A549 (cell line): ENCODE results near the gene XPC. TPM values are rescaled to one million over a fixed set of nuclear protein-coding genes. Genes with fewer than 3 reads are reported as not detected.

ENCODE experiments used
- ATAC-seq, 2 experiments: fragments of 200-7000 bp in 1 of 2; fragments of >200 bp in 1 of 2; cut with Nextera tagmentation in 1 of 2; cut with Tn5 transposase in 1 of 2; 3 replicates each; pipeline versions ENCODE4 v1.8.0 to v1.9.1; 2018 to 2020; ENCODE audit warnings: mild to moderate bottlenecking in 1 of 2, moderate library complexity in 1 of 2
- CTCF ChIA-PET: fragments of 300-600 bp; sonication (Branson Sonifier 250); formaldehyde crosslinking; extraction: SDS; loops from one replicate; lab custom pipeline; 2021; ENCODE audit warnings: antibody characterized with exemption, inconsistent platforms; lab: Yijun Ruan, JAX
- POLR2A ChIA-PET: fragments of 350-600 bp; formaldehyde crosslinking; extraction: SDS; loops from one replicate; lab custom pipeline; 2021; ENCODE audit warnings: antibody characterized with exemption, inconsistent platforms; lab: Yijun Ruan, JAX
- DNase-seq, 2 experiments: peaks; one replicate each; pipeline versions ENCODE4 v3.0.0 to v3.0.0-alpha.2; 2011 to 2016; ENCODE audit warnings: low read depth in 1 of 2, low spot score in 1 of 2
- FAIRE-seq: peaks from 2 replicates; lab custom pipeline; 2011; peaks lifted over from hg19 to GRCh38; lab: Jason Lieb, UNC
- H3K27ac ChIP-seq, 2 experiments: fragments of >200 bp; sonication (Bioruptor Twin); formaldehyde crosslinking; 3 replicates each; pipeline ENCODE4 v1.5.1; 2016 to 2017
- H3K4me1 ChIP-seq: fragments of >200 bp; sonication (Bioruptor Twin); formaldehyde crosslinking; 3 replicates; pipeline ENCODE4 v1.6.1; 2016
- H3K4me2 ChIP-seq: fragments of >200 bp; sonication (Bioruptor Twin); formaldehyde crosslinking; 3 replicates; pipeline ENCODE4 v1.6.1; 2016
- H3K4me3 ChIP-seq: fragments of >200 bp; sonication (Bioruptor Twin); formaldehyde crosslinking; 3 replicates; pipeline ENCODE4 v1.5.1; 2016
- H3K9me3 ChIP-seq: fragments of >200 bp; sonication (Bioruptor Twin); formaldehyde crosslinking; 3 replicates; pipeline ENCODE4 v1.6.1; 2016
- BHLHE40 ChIP-seq: IDR thresholded peaks from 2 replicates; pipeline ENCODE4 v1.6.1; 2012; ENCODE audit warnings: low read depth, low read length, inconsistent platforms
- CBX2 ChIP-seq: fragments of 200-600 bp; sonication (generic); IDR thresholded peaks from 2 replicates; pipeline ENCODE4 v1.6.1; 2016; ENCODE audit warnings: low read depth, mild to moderate bottlenecking, borderline replicate concordance
- CEBPB ChIP-seq, 2 experiments: fragments of >200 bp in 1 of 2; sonication (Bioruptor Twin) in 1 of 2; formaldehyde crosslinking in 1 of 2; IDR thresholded peaks; 2 replicates each; pipeline ENCODE4 v1.6.1; 2012 to 2016
- CHD2 ChIP-seq: fragments of 150-350 bp; IDR thresholded peaks from 2 replicates; pipeline ENCODE4 v1.6.1; 2014; ENCODE audit warnings: low read length; ENCODE audit not compliant: partially characterized antibody
- CHD4 ChIP-seq: fragments of 200-600 bp; sonication (generic); IDR thresholded peaks from 2 replicates; pipeline ENCODE4 v1.6.1; 2016; ENCODE audit warnings: antibody characterized with exemption, mild to moderate bottlenecking, borderline replicate concordance
- EHMT2 ChIP-seq: fragments of 200-600 bp; sonication (generic); IDR thresholded peaks from 2 replicates; pipeline ENCODE4 v1.6.1; 2016; ENCODE audit warnings: antibody characterized with exemption, low read depth, mild to moderate bottlenecking, moderate library complexity
- EP300 ChIP-seq, 2 experiments: fragments of >200 bp; sonication (Bioruptor Twin); formaldehyde crosslinking; IDR thresholded peaks; 2 replicates in 1 of 2; 3 replicates in 1 of 2; pipeline ENCODE4 v1.6.1; 2016 to 2017
- ESRRA ChIP-seq: fragments of 150-350 bp; IDR thresholded peaks from 2 replicates; pipeline ENCODE4 v1.6.1; 2014; ENCODE audit warnings: mild to moderate bottlenecking, low read length, borderline replicate concordance
- FOSB ChIP-seq: fragments of 250-450 bp; sonication (Bioruptor Pico); IDR thresholded peaks from 2 replicates; pipeline ENCODE4 v1.5.0; 2020; ENCODE audit warnings: mild to moderate bottlenecking, moderate library complexity
- FOSL2 ChIP-seq, 2 experiments: fragments of 450-650 bp in 1 of 2; fragments of >200 bp in 1 of 2; sonication (Bioruptor Twin) in 1 of 2; formaldehyde crosslinking; IDR thresholded peaks; 2 replicates each; pipeline versions ENCODE4 v1.5.0 to v1.6.1; 2016 to 2020; ENCODE audit warnings: mild to moderate bottlenecking in 1 of 2, moderate library complexity in 1 of 2
- FOXS1 ChIP-seq: fragments of 250-450 bp; sonication (Bioruptor Pico); IDR thresholded peaks from 2 replicates; pipeline ENCODE4 v1.5.0; 2020; ENCODE audit warnings: mild to moderate bottlenecking, moderate library complexity
- GATA3 ChIP-seq: IDR thresholded peaks from 2 replicates; pipeline ENCODE4 v1.6.1; 2012; ENCODE audit warnings: borderline replicate concordance
- HDAC2 ChIP-seq: fragments of 200-600 bp; sonication (generic); IDR thresholded peaks from 2 replicates; pipeline ENCODE4 v1.6.1; 2016
- HOXA7 ChIP-seq: fragments of 250-450 bp; sonication (Bioruptor Pico); IDR thresholded peaks from 2 replicates; pipeline ENCODE4 v1.5.0; 2020; ENCODE audit warnings: mild to moderate bottlenecking, moderate library complexity
- HOXB13 ChIP-seq: fragments of 250-450 bp; sonication (Bioruptor Pico); IDR thresholded peaks from 2 replicates; pipeline ENCODE4 v1.5.0; 2020; ENCODE audit warnings: low read depth, mild to moderate bottlenecking, moderate library complexity
- HOXB5 ChIP-seq: fragments of 250-450 bp; sonication (Bioruptor Pico); IDR thresholded peaks from 2 replicates; pipeline ENCODE4 v1.5.0; 2020; ENCODE audit warnings: mild to moderate bottlenecking, moderate library complexity
- JUN ChIP-seq, 2 experiments: fragments of >200 bp; sonication (Bioruptor Twin); formaldehyde crosslinking; IDR thresholded peaks; 2 replicates in 1 of 2; 3 replicates in 1 of 2; pipeline ENCODE4 v1.6.1; 2016 to 2017
- JUNB ChIP-seq: fragments of >200 bp; sonication (Bioruptor Twin); formaldehyde crosslinking; IDR thresholded peaks from 2 replicates; pipeline ENCODE4 v1.6.1; 2016
- KDM1A ChIP-seq: fragments of 200-600 bp; sonication (generic); IDR thresholded peaks from 2 replicates; pipeline ENCODE4 v1.6.1; 2016; ENCODE audit warnings: low read depth, mild to moderate bottlenecking
- KDM5A ChIP-seq: fragments of 200-600 bp; sonication (generic); IDR thresholded peaks from 2 replicates; pipeline ENCODE4 v1.6.1; 2016; ENCODE audit warnings: antibody characterized with exemption, mild to moderate bottlenecking
- MAZ ChIP-seq: fragments of 150-350 bp; IDR thresholded peaks from 2 replicates; pipeline ENCODE4 v1.6.1; 2014; ENCODE audit warnings: antibody characterized with exemption, low read depth, low read length, borderline replicate concordance
- NPAS2 ChIP-seq: fragments of 250-450 bp; sonication (Bioruptor Pico); IDR thresholded peaks from 2 replicates; pipeline ENCODE4 v1.8.0; 2022; ENCODE audit warnings: mild to moderate bottlenecking, moderate library complexity, borderline replicate concordance
- PHF8 ChIP-seq: fragments of 200-600 bp; sonication (generic); IDR thresholded peaks from 2 replicates; pipeline ENCODE4 v1.6.1; 2016; ENCODE audit warnings: low read depth, mild to moderate bottlenecking, antibody characterized with exemption, moderate library complexity, borderline replicate concordance
- POLR2A ChIP-seq: IDR thresholded peaks from 2 replicates; pipeline ENCODE4 v1.6.1; 2012; ENCODE audit warnings: mild to moderate bottlenecking, low read length
- POLR2AphosphoS2 ChIP-seq: conservative IDR thresholded peaks from 2 replicates; pipeline ENCODE4 v1.6.1; 2012; ENCODE audit warnings: low read length, improper control_type of control experiment, inconsistent platforms
- RCOR1 ChIP-seq: fragments of 150-350 bp; IDR thresholded peaks from 2 replicates; pipeline ENCODE4 v1.6.1; 2014; ENCODE audit warnings: antibody characterized with exemption, low read length, low read depth
- RFX5 ChIP-seq: fragments of 450-650 bp; IDR thresholded peaks from 2 replicates; pipeline ENCODE4 v1.7.1; 2014; ENCODE audit warnings: antibody characterized with exemption, mild to moderate bottlenecking, moderate library complexity
- SMC3 ChIP-seq: fragments of >200 bp; sonication (Bioruptor Twin); formaldehyde crosslinking; IDR thresholded peaks from 3 replicates; pipeline ENCODE4 v1.6.1; 2018; ENCODE audit warnings: inconsistent platforms
- SREBF2 ChIP-seq: fragments of 450-650 bp; IDR thresholded peaks from 2 replicates; pipeline ENCODE4 v1.6.1; 2014; ENCODE audit warnings: mild to moderate bottlenecking, moderate library complexity
- ZFP36 ChIP-seq: fragments of 450-650 bp; IDR thresholded peaks from 2 replicates; pipeline ENCODE4 v1.6.1; 2014; ENCODE audit warnings: borderline replicate concordance; ENCODE audit not compliant: partially characterized antibody
- ZSCAN20 ChIP-seq: fragments of 250-450 bp; sonication (Bioruptor Pico); IDR thresholded peaks from 2 replicates; pipeline ENCODE4 v1.8.0; 2022; ENCODE audit warnings: mild to moderate bottlenecking, moderate library complexity
- WGBS: methylation state at CpG from one replicate; pipeline ENCODE4 v1.1.6; 2017; ENCODE audit errors: missing lambda C conversion rate; 5-methylcytosine and 5-hydroxymethylcytosine counted together
- polyA plus RNA-seq, 4 experiments: library from polyadenylated mRNA; depleted of rRNA in 3 of 4; stranded (reverse); fragments of >200 nt; fragmentation: RNase III in 1 of 4; extraction: RNeasy Plus Mini Kit Qiagen cat#74134 plus additional on column Dnase treatment in 1 of 4; gene quantifications; 2 replicates in 3 of 4; 3 replicates in 1 of 4; pipeline ENCODE4 v1.2.3, GENCODE V29; 2011 to 2017
- TF ChIP-seq, protein P1 (sequence below): IDR thresholded peaks from 2 replicates; pipeline ENCODE4 v1.6.1; 2012
- TF ChIP-seq, protein P2 (sequence below): fragments of 450-650 bp; IDR thresholded peaks from 2 replicates; pipeline ENCODE4 v1.6.1; 2014; ENCODE audit warnings: antibody characterized with exemption
- TF ChIP-seq, protein P3 (sequence below): IDR thresholded peaks from 2 replicates; pipeline ENCODE4 v1.6.1; 2012

XPC gene
- polyA plus RNA-seq, 2 of the 4 experiments (the other 2 are of a cell fraction) = 35.4 to 36.3 TPM

DNA sequence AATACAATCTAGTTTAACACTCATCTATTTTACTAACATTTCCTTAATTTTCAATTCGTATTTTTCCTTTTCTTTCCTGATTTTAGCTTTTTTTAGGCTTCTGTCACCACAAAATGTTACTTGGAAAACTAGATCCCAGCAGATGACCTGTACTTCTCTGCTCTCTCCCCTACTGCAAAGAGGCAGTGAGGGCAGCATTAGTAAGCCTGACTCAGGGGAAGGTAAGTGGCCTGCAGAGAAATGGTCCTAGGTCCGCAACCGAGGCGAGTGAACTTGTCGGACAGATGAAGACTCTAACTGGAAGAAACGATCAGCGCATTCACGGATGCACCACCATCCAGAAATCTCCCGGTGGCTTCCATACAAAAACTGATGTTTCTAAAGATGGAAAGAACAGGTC lies 33.2 kb downstream of the XPC start:
- TF ChIP-seq KDM1A (no peak), MAZ (no peak), CHD4 (no peak), JUNB (no peak), ZFP36 (no peak), SMC3 (no peak), BHLHE40 (no peak), EHMT2 (no peak), HDAC2 (no peak), HOXB5 (CRISPR knock-in tag) (no peak), HOXA7 (no peak), HOXB13 (CRISPR knock-in tag) (no peak)
- TF ChIP-seq, protein P1, sequence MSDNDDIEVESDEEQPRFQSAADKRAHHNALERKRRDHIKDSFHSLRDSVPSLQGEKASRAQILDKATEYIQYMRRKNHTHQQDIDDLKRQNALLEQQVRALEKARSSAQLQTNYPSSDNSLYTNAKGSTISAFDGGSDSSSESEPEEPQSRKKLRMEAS = no peak
- TF ChIP-seq, protein P2, sequence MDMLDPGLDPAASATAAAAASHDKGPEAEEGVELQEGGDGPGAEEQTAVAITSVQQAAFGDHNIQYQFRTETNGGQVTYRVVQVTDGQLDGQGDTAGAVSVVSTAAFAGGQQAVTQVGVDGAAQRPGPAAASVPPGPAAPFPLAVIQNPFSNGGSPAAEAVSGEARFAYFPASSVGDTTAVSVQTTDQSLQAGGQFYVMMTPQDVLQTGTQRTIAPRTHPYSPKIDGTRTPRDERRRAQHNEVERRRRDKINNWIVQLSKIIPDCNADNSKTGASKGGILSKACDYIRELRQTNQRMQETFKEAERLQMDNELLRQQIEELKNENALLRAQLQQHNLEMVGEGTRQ = no peak
- TF ChIP-seq, all 56 proteins: peak for 0
- Histone ChIP-seq H3K27ac (peak overlapping the region; percentile 76 to 88), H3K9me3 (no peaks in the 10 kb centered on the region), H3K4me3 (no peak overlapping the region), H3K4me1 (peaks cover 31% of the 10 kb centered on the region), H3K4me2 (peak overlapping the region; percentile 81)
- no peak for FAIRE-seq
- no peak for DNase-seq
- no peak for ATAC-seq
- WGBS = 92% methylated on average over 9 of the region's 9 CpGs
- CTCF ChIA-PET = interaction anchor here (0.6 to 2.3 kb wide), 13 partner anchors 10 to 488 kb away, joined by 3 to 14 read pairs (median 4); partner anchors contain the start of genes CHCHD4 and TMEM43
- POLR2A ChIA-PET = interaction anchor here (1.7 to 4.6 kb wide), 3 partner anchors 20 to 33 kb away, joined by 6 to 35 read pairs (median 31); partner anchors contain the start of genes CHCHD4, LSM3, TMEM43 and XPC

DNA sequence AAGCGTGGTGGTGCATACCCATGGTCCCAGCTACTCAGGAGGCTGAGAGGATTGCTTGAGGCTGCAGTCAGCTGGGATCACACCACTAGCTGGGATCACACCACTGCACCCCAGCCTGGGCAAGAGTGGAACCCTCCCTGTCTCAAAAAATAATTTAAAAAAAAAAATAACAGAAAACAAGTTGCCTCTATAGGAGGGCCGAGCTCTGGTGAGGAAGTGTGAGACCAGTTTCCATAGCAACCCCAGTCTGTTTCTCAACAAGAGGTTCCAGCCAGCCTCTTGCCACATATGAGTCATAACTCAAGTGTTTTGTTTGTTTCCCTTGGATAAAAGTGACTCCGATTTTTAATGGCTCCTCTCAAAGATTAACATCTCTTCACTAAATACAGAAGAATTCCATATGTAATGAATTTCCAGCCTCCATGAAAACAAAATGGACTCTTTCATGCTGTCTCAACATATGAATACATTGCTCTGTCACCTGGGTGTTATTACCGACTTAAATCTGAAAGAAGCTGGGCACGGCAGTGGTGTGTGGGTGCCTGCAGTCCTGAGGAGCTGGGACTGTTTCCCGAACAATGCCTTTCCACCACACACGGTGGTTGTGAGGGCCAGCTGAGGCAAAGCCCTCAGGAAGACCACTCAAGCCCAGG lies 33.9 kb downstream of the XPC start:
- ChIA-PET POLR2A (interaction anchor here (0.6 to 4.6 kb wide), 5 partner anchors 15 to 34 kb away, joined by 3 to 35 read pairs (median 6); partner anchors contain the start of genes CHCHD4, LSM3, TMEM43 and XPC), CTCF (interaction anchor here (0.6 to 2.3 kb wide), 10 partner anchors 10 to 487 kb away, joined by 3 to 14 read pairs (median 4); partner anchors contain the start of genes CHCHD4 and TMEM43)
- DNase-seq (peak; percentile 95 to 98), ATAC-seq (peak; percentile 70 to 81), FAIRE-seq (no peak)
- WGBS = 15% methylated on average over 7 of the region's 7 CpGs
- Histone ChIP-seq H3K4me2 (peak overlapping the region; percentile 81), H3K27ac (peak overlapping the region; percentile 76 to 88), H3K9me3 (no peaks in the 10 kb centered on the region), H3K4me3 (peak overlapping the region; percentile 23; the same call in 1 of the 3 replicates), H3K4me1 (peaks cover 31% of the 10 kb centered on the region)
- TF ChIP-seq BHLHE40 = no peak
- TF ChIP-seq CHD4 = no peak
- no peak for TF ChIP-seq FOSB (CRISPR knock-in tag)
- TF ChIP-seq SMC3 = no peak
- no peak for TF ChIP-seq HOXA7
- no peak for TF ChIP-seq KDM5A
- TF ChIP-seq, protein P3, sequence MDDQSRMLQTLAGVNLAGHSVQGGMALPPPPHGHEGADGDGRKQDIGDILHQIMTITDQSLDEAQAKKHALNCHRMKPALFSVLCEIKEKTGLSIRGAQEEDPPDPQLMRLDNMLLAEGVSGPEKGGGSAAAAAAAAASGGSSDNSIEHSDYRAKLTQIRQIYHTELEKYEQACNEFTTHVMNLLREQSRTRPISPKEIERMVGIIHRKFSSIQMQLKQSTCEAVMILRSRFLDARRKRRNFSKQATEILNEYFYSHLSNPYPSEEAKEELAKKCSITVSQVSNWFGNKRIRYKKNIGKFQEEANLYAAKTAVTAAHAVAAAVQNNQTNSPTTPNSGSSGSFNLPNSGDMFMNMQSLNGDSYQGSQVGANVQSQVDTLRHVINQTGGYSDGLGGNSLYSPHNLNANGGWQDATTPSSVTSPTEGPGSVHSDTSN = no peak
- TF ChIP-seq RFX5 = no peak
- TF ChIP-seq ESRRA = no peak
- TF ChIP-seq, protein P1 = no peak
- TF ChIP-seq HDAC2 = no peak
- TF ChIP-seq EHMT2 = no peak
- TF ChIP-seq JUNB = peak; percentile 68
- TF ChIP-seq SREBF2 = no peak
- TF ChIP-seq RCOR1 = no peak
- no peak for TF ChIP-seq NPAS2
- TF ChIP-seq GATA3 = peak; percentile 76; the same call in 1 of the 2 replicates
- TF ChIP-seq FOSL2 (IDR thresholded peaks at IDR 0.05) = peak; percentile 86
- TF ChIP-seq FOSL2 (CRISPR knock-in tag; IDR thresholded peaks at IDR 0.05) = peak; percentile 97
- no peak for TF ChIP-seq CHD2
- no peak for TF ChIP-seq HOXB13 (CRISPR knock-in tag)
- no peak for TF ChIP-seq POLR2A
- TF ChIP-seq ZFP36 = no peak
- TF ChIP-seq CEBPB (IDR thresholded peaks at IDR 0.05) = peak; percentile 65 to 86
- no peak for TF ChIP-seq EP300 (IDR thresholded peaks at IDR 0.05)
- no peak for TF ChIP-seq ZSCAN20
- peak in 1 of 2 experiments; percentile 55; a peak in 2 of 5 replicates for TF ChIP-seq JUN (IDR thresholded peaks at IDR 0.05)
- no peak for TF ChIP-seq FOXS1 (CRISPR knock-in tag)
- TF ChIP-seq PHF8 = no peak
- TF ChIP-seq POLR2AphosphoS2 = 0 out of 2 replicates have a peak, but pooled peaks have one; percentile 62
- no peak for TF ChIP-seq CBX2
